K562 (cell line): Measurements from ENCODE around the gene EHD2.
"Not testable (repeated sequence)": the region's sequence is repeated elsewhere in the genome, so short reads cannot be mapped to it uniquely, and the experiment has no call there.

Experiments
- ELK3 ChIP-seq: fragments of 450-650 bp; formaldehyde crosslinking; IDR thresholded peaks from 2 replicates; pipeline ENCODE4 v1.4.0; 2020; ENCODE audit warnings: mild to moderate bottlenecking
- HDAC2 ChIP-seq: fragments of 450-650 bp; IDR thresholded peaks from 2 replicates; pipeline ENCODE4 v1.6.1; 2016; ENCODE audit warnings: mild to moderate bottlenecking
- NFRKB ChIP-seq: fragments of 450-650 bp; IDR thresholded peaks from 2 replicates; pipeline ENCODE4 v1.6.1; 2016; ENCODE audit warnings: low read depth
- RCOR1 ChIP-seq, 2 experiments: IDR thresholded peaks; 2 replicates each; pipeline ENCODE4 v1.6.1; 2012; ENCODE audit warnings: low read depth in 2 of 2, low read length in 2 of 2, borderline replicate concordance in 1 of 2, improper control_type of control experiment in 1 of 2
- ZFX ChIP-seq: sonication (generic); formaldehyde crosslinking; IDR thresholded peaks from 2 replicates; pipeline ENCODE4 v1.8.0; 2022; ENCODE audit warnings: mild to moderate bottlenecking, missing genetic modification reagents, moderate library complexity
- ZNF24 ChIP-seq: fragments of 450-650 bp; IDR thresholded peaks from 2 replicates; pipeline ENCODE4 v1.6.1; 2016
- ZSCAN32 ChIP-seq: fragments of 450-650 bp; formaldehyde crosslinking; IDR thresholded peaks from 2 replicates; pipeline ENCODE4 v1.4.0; 2020; ENCODE audit warnings: mild to moderate bottlenecking, moderate library complexity
- TF ChIP-seq, protein P1 (sequence below): fragments of 250-450 bp; sonication (Bioruptor Pico); IDR thresholded peaks from 2 replicates; pipeline ENCODE4 v1.8.0; 2022; ENCODE audit warnings: inconsistent platforms
- TF ChIP-seq, protein P2 (sequence below): sonication (generic); formaldehyde crosslinking; IDR thresholded peaks from 2 replicates; pipeline ENCODE4 v1.8.1; 2023; ENCODE audit warnings: mild to moderate bottlenecking, missing genetic modification reagents

- TF ChIP-seq RCOR1 (IDR thresholded peaks at IDR 0.05; ENCODE audit: borderline replicate concordance in 1 of 2, low read depth in 2 of 2, low read length in 2 of 2); ELK3 (CRISPR knock-in tag); ZSCAN32; ZNF24; ZFX; HDAC2; NFRKB: not testable (repeated sequence)
- TF ChIP-seq, protein P1, sequence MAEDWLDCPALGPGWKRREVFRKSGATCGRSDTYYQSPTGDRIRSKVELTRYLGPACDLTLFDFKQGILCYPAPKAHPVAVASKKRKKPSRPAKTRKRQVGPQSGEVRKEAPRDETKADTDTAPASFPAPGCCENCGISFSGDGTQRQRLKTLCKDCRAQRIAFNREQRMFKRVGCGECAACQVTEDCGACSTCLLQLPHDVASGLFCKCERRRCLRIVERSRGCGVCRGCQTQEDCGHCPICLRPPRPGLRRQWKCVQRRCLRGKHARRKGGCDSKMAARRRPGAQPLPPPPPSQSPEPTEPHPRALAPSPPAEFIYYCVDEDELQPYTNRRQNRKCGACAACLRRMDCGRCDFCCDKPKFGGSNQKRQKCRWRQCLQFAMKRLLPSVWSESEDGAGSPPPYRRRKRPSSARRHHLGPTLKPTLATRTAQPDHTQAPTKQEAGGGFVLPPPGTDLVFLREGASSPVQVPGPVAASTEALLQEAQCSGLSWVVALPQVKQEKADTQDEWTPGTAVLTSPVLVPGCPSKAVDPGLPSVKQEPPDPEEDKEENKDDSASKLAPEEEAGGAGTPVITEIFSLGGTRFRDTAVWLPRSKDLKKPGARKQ = not testable (repeated sequence)
- TF ChIP-seq, protein P2, sequence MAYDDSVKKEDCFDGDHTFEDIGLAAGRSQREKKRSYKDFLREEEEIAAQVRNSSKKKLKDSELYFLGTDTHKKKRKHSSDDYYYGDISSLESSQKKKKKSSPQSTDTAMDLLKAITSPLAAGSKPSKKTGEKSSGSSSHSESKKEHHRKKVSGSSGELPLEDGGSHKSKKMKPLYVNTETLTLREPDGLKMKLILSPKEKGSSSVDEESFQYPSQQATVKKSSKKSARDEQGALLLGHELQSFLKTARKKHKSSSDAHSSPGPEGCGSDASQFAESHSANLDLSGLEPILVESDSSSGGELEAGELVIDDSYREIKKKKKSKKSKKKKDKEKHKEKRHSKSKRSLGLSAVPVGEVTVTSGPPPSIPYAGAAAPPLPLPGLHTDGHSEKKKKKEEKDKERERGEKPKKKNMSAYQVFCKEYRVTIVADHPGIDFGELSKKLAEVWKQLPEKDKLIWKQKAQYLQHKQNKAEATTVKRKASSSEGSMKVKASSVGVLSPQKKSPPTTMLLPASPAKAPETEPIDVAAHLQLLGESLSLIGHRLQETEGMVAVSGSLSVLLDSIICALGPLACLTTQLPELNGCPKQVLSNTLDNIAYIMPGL (CRISPR knock-in tag) = not testable (repeated sequence)
Observed at GRCh38 chr19:47787307-47787706, 74.1 kb downstream of the EHD2 start.
